Ishikawa (cell line): ENCODE results near the gene DNAJA4.

Source experiments
- CEBPB ChIP-seq: IDR thresholded peaks from 2 replicates; pipeline ENCODE4 v1.6.1; 2012
- CREB1 ChIP-seq: IDR thresholded peaks from 2 replicates; pipeline ENCODE4 v1.6.1; 2012; ENCODE audit warnings: low read depth
- EGR1 ChIP-seq: IDR thresholded peaks from 2 replicates; pipeline ENCODE4 v1.6.1; 2012
- FOXM1 ChIP-seq: IDR thresholded peaks from 2 replicates; pipeline ENCODE4 v1.6.1; 2012; ENCODE audit warnings: low read depth, borderline replicate concordance
- MAX ChIP-seq: IDR thresholded peaks from 2 replicates; pipeline ENCODE4 v1.6.1; 2012
- RAD21 ChIP-seq: IDR thresholded peaks from 2 replicates; pipeline ENCODE4 v1.6.1; 2012; ENCODE audit warnings: low read depth
- TAF1 ChIP-seq: IDR thresholded peaks from 2 replicates; pipeline ENCODE4 v1.6.1; 2012; ENCODE audit warnings: low read depth, mild to moderate bottlenecking
- TCF12 ChIP-seq: IDR thresholded peaks from 2 replicates; pipeline ENCODE4 v1.6.1; 2012; ENCODE audit warnings: low read depth
- TEAD4 ChIP-seq: IDR thresholded peaks from 2 replicates; pipeline ENCODE4 v1.6.1; 2012
- ZBTB7A ChIP-seq: IDR thresholded peaks from 2 replicates; pipeline ENCODE4 v1.6.1; 2012; ENCODE audit warnings: low read depth

GRCh38 chr15:78263351-78263781 is 996 bp upstream of the DNAJA4 start:
- no peak for TF ChIP-seq TCF12
- TF ChIP-seq MAX = no peak
- no peak for TF ChIP-seq CEBPB
- no peak for TF ChIP-seq CREB1
- TF ChIP-seq TEAD4 = no peak
- TF ChIP-seq FOXM1 = no peak
- no peak for TF ChIP-seq ZBTB7A
- TF ChIP-seq RAD21 = no peak
- no peak for TF ChIP-seq TAF1
- no peak for TF ChIP-seq EGR1
